ENCODE measurements around the gene NR3C1. TPM values are rescaled to one million over a fixed set of nuclear protein-coding genes. Genes with fewer than 3 reads are reported as not detected.

The NR3C1 gene
- total RNA-seq, 1 experiment from 2014 or later = 16.0 TPM

GRCh38 chr5:143309661-143310431, 93.6 kb downstream of the NR3C1 start:
- no peaks in the 10 kb centered on the region for H3K9me3 ChIP-seq (ENCODE audit: control insufficient read depth in 1 of 2, insufficient read depth in 1 of 2, low read depth in 1 of 2, low read length in 2 of 2)
- H3K9me2 ChIP-seq (ENCODE audit: insufficient read depth) = no peaks in the 10 kb centered on the region
- no peaks in the 10 kb centered on the region for H3K27me3 ChIP-seq (ENCODE audit: insufficient read depth, low read length)
- ChIA-PET CTCF (no interaction called here), RAD21 (ENCODE audit: low non-redundant PET in 1 of 2, low total read pairs in 2 of 2, uncharacterized antibody in 2 of 2, unreplicated experiment in 2 of 2) (no interaction called here), POLR2A (no interaction called here)
- H3K4me1 ChIP-seq (ENCODE audit: control insufficient read depth in 1 of 2, insufficient read depth in 2 of 2, low read length in 2 of 2) = peaks cover 0 to 9% of the 10 kb centered on the region in 2 experiments; a peak in 1 of 4 replicates
- DNase-seq (ENCODE audit: low read depth, low spot score) (no peak), ATAC-seq (no peak)
- intact Hi-C loops (cut with micrococcal nuclease) = no loop called here
- no peaks in the 10 kb centered on the region for H3K79me2 ChIP-seq (ENCODE audit: insufficient read depth, low read length)
- no peak overlapping the region for H2AFZ ChIP-seq (ENCODE audit: low read depth, low read length, poor library complexity, severe bottlenecking)
- no peak overlapping the region for H3K9ac ChIP-seq (ENCODE audit: low read length)
- BruUV-seq (replicated peaks) = no TSS peak
- no peak overlapping the region for H3K4me3 ChIP-seq (replicated peaks in 1 of 2; ENCODE audit: low read depth in 1 of 2, low read length in 2 of 2)
- no peak overlapping the region for H3K4me2 ChIP-seq (ENCODE audit: low read length)
- TF ChIP-seq REST (IDR thresholded peaks at IDR 0.05; ENCODE audit: low read depth) (no peak), SRF (IDR thresholded peaks at IDR 0.05; ENCODE audit: low read depth) (no peak), ZBTB33 (IDR thresholded peaks at IDR 0.05; ENCODE audit: extremely low read depth, insufficient replicate concordance, low read length) (no peak), TCF7L2 (IDR thresholded peaks at IDR 0.05; ENCODE audit: borderline replicate concordance, extremely low read depth, insufficient read depth, insufficient read length) (no peak), CBX3 (IDR thresholded peaks at IDR 0.05; ENCODE audit: low read depth) (no peak), RAD21 (IDR thresholded peaks at IDR 0.05; ENCODE audit: low read depth) (no peak), YY1 (IDR thresholded peaks at IDR 0.05; ENCODE audit: extremely low read depth, insufficient replicate concordance, low read depth, low read length) (no peak), JUND (IDR thresholded peaks at IDR 0.05) (no peak), CTCF (IDR thresholded peaks at IDR 0.05 in 2 of 3, conservative IDR thresholded peaks at IDR 0.05 in 1 of 3; ENCODE audit: borderline replicate concordance in 1 of 3, insufficient read depth in 1 of 3, low read depth in 2 of 3, low read length in 2 of 3) (no peak), CEBPB (IDR thresholded peaks at IDR 0.05; ENCODE audit: low read depth) (no peak), POLR2A (IDR thresholded peaks at IDR 0.05; ENCODE audit: borderline replicate concordance, extremely low read depth, insufficient read depth, insufficient read length) (no peak), SP1 (IDR thresholded peaks at IDR 0.05; ENCODE audit: low read depth) (no peak), EZH2phosphoT487 (IDR thresholded peaks at IDR 0.05; ENCODE audit: borderline replicate concordance) (no peak), ELF1 (IDR thresholded peaks at IDR 0.05; ENCODE audit: borderline replicate concordance, low read depth) (no peak), POLR2AphosphoS5 (IDR thresholded peaks at IDR 0.05; ENCODE audit: low read depth, low read length) (no peak), ZNF274 (IDR thresholded peaks at IDR 0.05; ENCODE audit: low read depth, low read length) (no peak), MAX (IDR thresholded peaks at IDR 0.05) (no peak), SIN3A (IDR thresholded peaks at IDR 0.05; ENCODE audit: low read depth) (no peak)
- no peaks in the 10 kb centered on the region for H4K20me1 ChIP-seq (ENCODE audit: insufficient read depth)
- no peaks in the 10 kb centered on the region; a peak in 1 of 4 replicates for H3K36me3 ChIP-seq (ENCODE audit: control insufficient read depth in 1 of 2, insufficient read depth in 2 of 2, low read length in 2 of 2)
- no peak overlapping the region for H3K27ac ChIP-seq (ENCODE audit: low read depth, low read length)

Measured in HCT116 (cell line).